GM23248 (cell line): ENCODE results near the gene SLC39A6. TPM values are rescaled to one million over a fixed set of nuclear protein-coding genes. Genes with fewer than 3 reads are reported as not detected.

Source experiments
- DNase-seq: peaks from one replicate; pipeline ENCODE4 v3.0.0-alpha.2; 2015
- H2AFZ ChIP-seq: fragments of 200-600 bp; sonication (generic); 2 replicates; pipeline ENCODE4 v1.6.1; 2016; ENCODE audit warnings: antibody characterized with exemption
- H3F3A ChIP-seq: fragments of 200-600 bp; sonication (generic); 2 replicates; pipeline ENCODE4 v1.6.1; 2016; ENCODE audit warnings: mild to moderate bottlenecking, antibody characterized with exemption, mixed run types; ENCODE audit not compliant: insufficient read depth
- H3K27ac ChIP-seq: fragments of 200-600 bp; sonication (generic); 2 replicates; pipeline ENCODE4 v1.5.1; 2016; ENCODE audit warnings: mild to moderate bottlenecking
- H3K27me3 ChIP-seq: fragments of 200-600 bp; sonication (generic); replicated peaks from 2 replicates; pipeline ENCODE4 v1.6.1; 2016; ENCODE audit warnings: mild to moderate bottlenecking; ENCODE audit not compliant: insufficient read depth
- H3K36me3 ChIP-seq: fragments of 200-600 bp; sonication (generic); 2 replicates; pipeline ENCODE4 v1.6.1; 2016; ENCODE audit warnings: low read depth, mild to moderate bottlenecking
- H3K4me1 ChIP-seq: fragments of 200-600 bp; sonication (generic); 2 replicates; pipeline ENCODE4 v1.6.1; 2016; ENCODE audit warnings: mild to moderate bottlenecking; ENCODE audit not compliant: insufficient read depth
- H3K4me2 ChIP-seq: fragments of 200-600 bp; sonication (generic); one replicate; pipeline ENCODE4 v1.6.1; 2016; ENCODE audit warnings: mild to moderate bottlenecking; ENCODE audit not compliant: unreplicated experiment
- H3K4me3 ChIP-seq: fragments of 200-600 bp; sonication (generic); 2 replicates; pipeline ENCODE4 v1.5.1; 2016; ENCODE audit warnings: mild to moderate bottlenecking
- H3K79me2 ChIP-seq: fragments of 200-600 bp; sonication (generic); 2 replicates; pipeline ENCODE4 v1.6.1; 2016; ENCODE audit warnings: mild to moderate bottlenecking; ENCODE audit not compliant: insufficient read depth
- H3K9ac ChIP-seq: fragments of 200-600 bp; sonication (generic); 2 replicates; pipeline ENCODE4 v1.6.1; 2016; ENCODE audit warnings: mild to moderate bottlenecking
- H3K9me2 ChIP-seq: fragments of 200-600 bp; sonication (generic); 2 replicates; pipeline ENCODE4 v1.6.1; 2016; ENCODE audit warnings: mixed run types, mild to moderate bottlenecking, moderate library complexity; ENCODE audit not compliant: insufficient read depth
- H3K9me3 ChIP-seq: fragments of 200-600 bp; sonication (generic); one replicate; pipeline ENCODE4 v1.6.1; 2017; ENCODE audit warnings: low read depth
- H4K20me1 ChIP-seq: fragments of 200-600 bp; sonication (generic); 2 replicates; pipeline ENCODE4 v1.6.0; 2016; ENCODE audit not compliant: insufficient read depth
- EZH2 ChIP-seq: fragments of 200-600 bp; sonication (generic); IDR thresholded peaks from 2 replicates; pipeline ENCODE4 v1.6.1; 2018; ENCODE audit warnings: antibody characterized with exemption, mild to moderate bottlenecking; ENCODE audit not compliant: insufficient read depth, poor library complexity, severe bottlenecking
- EZH2phosphoT487 ChIP-seq: fragments of 200-600 bp; sonication (generic); IDR thresholded peaks from 2 replicates; pipeline ENCODE4 v1.6.1; 2018; ENCODE audit warnings: antibody characterized with exemption, moderate library complexity, mild to moderate bottlenecking, low read depth; ENCODE audit not compliant: insufficient read depth
- WGBS, 2 experiments: methylation state at CpG; one replicate each; pipeline ENCODE4 v1.1.6; 2015 to 2017; ENCODE audit warnings: low lambda C conversion rate in 2 of 2, low coverage in 1 of 2; ENCODE audit errors: missing lambda C conversion rate in 2 of 2; 5-methylcytosine and 5-hydroxymethylcytosine counted together
- in situ Hi-C: fragments of 300-500 bp; cut with MboI; formaldehyde crosslinking; loops from 2 replicates; pipeline ENCODE4 v1.15.0; 2020
- polyA plus RNA-seq: library from polyadenylated mRNA; unstranded; fragments of >200 nt; fragmentation: Nextera tagmentation; extraction: Ambion mirVana; gene quantifications from 2 replicates; pipeline ENCODE4 v1.2.1, GENCODE V29; 2016
- total RNA-seq: library from RNA; depleted of rRNA; stranded (reverse); fragments of >200 nt; shearing (Covaris generic); gene quantifications from 2 replicates; pipeline ENCODE4 v1.2.3, GENCODE V29; 2014

The SLC39A6 gene
- total and polyA plus RNA-seq, 2 experiments from 2014 or later = 80.5 to 115 TPM

DNA sequence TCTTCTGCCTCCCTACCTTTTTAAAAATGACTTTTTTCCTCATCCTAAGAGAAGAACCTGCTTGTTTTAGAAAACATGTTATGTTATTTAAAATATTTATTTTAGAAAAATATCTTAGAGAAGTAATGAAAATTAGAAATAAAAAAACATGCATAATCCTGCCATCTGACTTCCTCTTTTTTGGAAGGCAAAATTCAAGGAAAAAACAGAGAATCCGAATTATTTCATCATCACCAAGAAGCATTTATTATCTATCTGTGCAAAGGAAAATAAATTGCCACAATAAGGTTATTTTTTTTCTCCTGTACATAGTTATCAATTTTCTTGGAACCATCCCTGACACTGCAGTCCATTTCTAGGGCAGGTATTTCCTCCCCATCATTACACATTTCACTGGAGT lies 14.4 kb downstream of the SLC39A6 start:
- Histone ChIP-seq H3K79me2 (no peaks in the 10 kb centered on the region), H3K4me3 (no peak overlapping the region), H3K9ac (no peak overlapping the region), H2AFZ (no peak overlapping the region), H3F3A (no peaks in the 10 kb centered on the region), H3K36me3 (peaks cover 44% of the 10 kb centered on the region), H3K9me2 (no peaks in the 10 kb centered on the region), H3K27me3 (no peaks in the 10 kb centered on the region), H3K4me2 (no peak overlapping the region), H3K9me3 (no peaks in the 10 kb centered on the region), H3K27ac (no peak overlapping the region), H3K4me1 (no peaks in the 10 kb centered on the region), H4K20me1 (no peaks in the 10 kb centered on the region)
- WGBS, 2 experiments = 52 to 69% methylated on average over 1 of the region's 1 CpG
- no peak for DNase-seq
- in situ Hi-C loops = no loop called here
- TF ChIP-seq EZH2phosphoT487 (no peak), EZH2 (no peak)

DNA sequence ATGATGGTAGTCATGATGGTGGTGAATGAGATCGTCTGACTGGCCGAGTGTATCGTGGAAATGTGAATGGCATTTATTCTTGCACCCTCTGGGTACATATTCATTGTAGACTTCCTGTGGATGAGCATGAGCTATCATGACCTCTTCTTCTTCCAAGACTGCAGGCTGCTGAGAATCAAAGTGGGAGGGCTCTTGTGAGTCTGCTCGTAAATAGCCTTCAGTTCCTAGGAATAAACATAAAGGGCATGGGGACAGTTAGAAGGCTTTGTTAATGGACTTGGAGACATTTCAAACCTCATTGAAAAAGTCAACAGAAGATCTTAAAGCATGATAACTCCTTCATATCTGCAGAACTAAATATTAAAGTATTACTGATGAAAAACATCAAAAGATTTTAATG lies 14.9 kb downstream of the SLC39A6 start:
- WGBS, 2 experiments = 83 to 86% methylated on average over 4 of the region's 4 CpGs
- H2AFZ ChIP-seq = no peak overlapping the region
- no peak overlapping the region for H3K4me3 ChIP-seq
- no peak overlapping the region for H3K27ac ChIP-seq
- no peak overlapping the region for H3K9ac ChIP-seq
- no peaks in the 10 kb centered on the region for H3K9me2 ChIP-seq
- H3K4me2 ChIP-seq = no peak overlapping the region
- no peaks in the 10 kb centered on the region for H3F3A ChIP-seq
- no peaks in the 10 kb centered on the region for H3K9me3 ChIP-seq
- peaks cover 47% of the 10 kb centered on the region for H3K36me3 ChIP-seq
- in situ Hi-C loops = no loop called here
- TF ChIP-seq EZH2phosphoT487 (no peak), EZH2 (no peak)
- H3K27me3 ChIP-seq = no peaks in the 10 kb centered on the region
- no peaks in the 10 kb centered on the region for H3K4me1 ChIP-seq
- H4K20me1 ChIP-seq = no peaks in the 10 kb centered on the region
- DNase-seq = no peak
- no peaks in the 10 kb centered on the region for H3K79me2 ChIP-seq

DNA sequence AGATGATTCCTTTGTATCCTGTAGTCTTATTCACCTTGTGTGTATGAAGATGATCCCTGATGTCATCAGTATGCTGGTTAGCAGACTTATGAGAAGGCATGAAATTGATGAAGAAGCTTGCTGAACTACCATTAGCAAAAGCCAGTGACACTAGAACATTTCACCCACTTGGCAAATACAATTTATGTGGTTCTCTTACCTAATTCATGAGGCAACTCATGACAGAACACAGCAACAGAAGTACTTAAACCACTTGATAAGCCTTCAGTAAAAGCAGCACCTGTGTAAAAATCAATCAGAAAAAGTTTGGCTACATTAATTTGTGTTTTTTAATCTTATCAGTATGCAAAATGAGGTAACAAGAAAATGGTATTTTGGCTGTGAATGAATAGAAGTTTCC lies 16.8 kb downstream of the SLC39A6 start:
- Histone ChIP-seq H3K4me1 (no peaks in the 10 kb centered on the region), H2AFZ (no peak overlapping the region), H3K9ac (no peak overlapping the region), H3K79me2 (no peaks in the 10 kb centered on the region), H3K9me3 (no peaks in the 10 kb centered on the region), H4K20me1 (no peaks in the 10 kb centered on the region), H3K36me3 (peaks cover 47% of the 10 kb centered on the region), H3K27ac (no peak overlapping the region), H3F3A (no peaks in the 10 kb centered on the region), H3K4me3 (no peak overlapping the region), H3K27me3 (no peaks in the 10 kb centered on the region), H3K4me2 (no peak overlapping the region), H3K9me2 (no peaks in the 10 kb centered on the region)
- DNase-seq = no peak
- in situ Hi-C loops = no loop called here
- TF ChIP-seq EZH2phosphoT487 = no peak
- TF ChIP-seq EZH2 = no peak

DNA sequence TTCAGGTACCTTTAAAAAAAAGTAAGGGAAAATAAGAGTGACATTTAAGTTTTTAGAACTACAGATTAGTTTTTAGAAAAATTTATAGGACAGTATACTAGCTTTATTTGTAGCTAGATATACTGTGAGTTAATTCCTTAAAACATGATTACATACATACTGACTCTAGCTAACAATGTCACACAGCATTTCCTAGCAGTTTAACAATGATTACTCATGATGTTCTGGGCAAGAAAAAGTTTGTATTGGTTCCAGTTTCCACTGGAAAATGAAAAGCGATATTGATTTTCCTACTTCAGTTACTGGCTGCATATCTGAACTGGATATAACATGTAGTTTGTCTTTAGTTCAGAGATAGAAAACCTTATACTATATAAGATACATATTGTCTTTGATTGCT lies 19.4 kb downstream of the SLC39A6 start:
- Histone ChIP-seq H3K36me3 (peaks cover 40% of the 10 kb centered on the region), H3K9ac (no peak overlapping the region), H3K9me2 (no peaks in the 10 kb centered on the region), H3K4me1 (no peaks in the 10 kb centered on the region), H3K4me2 (no peak overlapping the region), H3K4me3 (no peak overlapping the region), H3F3A (no peaks in the 10 kb centered on the region), H3K27me3 (no peaks in the 10 kb centered on the region), H4K20me1 (no peaks in the 10 kb centered on the region), H3K27ac (no peak overlapping the region), H3K79me2 (no peaks in the 10 kb centered on the region), H2AFZ (no peak overlapping the region), H3K9me3 (no peaks in the 10 kb centered on the region)
- no peak for DNase-seq
- TF ChIP-seq EZH2phosphoT487 = no peak
- no peak for TF ChIP-seq EZH2
- 30 to 43% methylated on average over 1 of the region's 1 CpG for WGBS, 2 experiments
- in situ Hi-C loops = no loop called here

DNA sequence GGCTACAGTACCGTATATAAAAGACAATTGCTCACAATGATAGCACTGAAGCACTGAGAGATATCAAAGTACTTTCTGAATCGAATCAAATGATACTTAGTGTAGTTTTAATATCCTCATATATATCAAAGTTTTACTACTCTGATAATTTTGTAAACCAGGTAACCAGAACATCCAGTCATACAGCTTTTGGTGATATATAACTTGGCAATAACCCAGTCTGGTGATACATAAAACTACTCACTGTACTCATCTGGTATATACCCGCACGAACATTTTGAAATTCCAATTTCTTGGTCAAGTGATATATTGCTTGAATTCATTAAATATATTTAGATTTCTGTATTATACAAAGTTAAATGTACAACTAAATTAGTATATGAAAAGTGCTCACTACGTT lies 20.5 kb downstream of the SLC39A6 start:
- H3K9me2 ChIP-seq = no peaks in the 10 kb centered on the region

More for the DNA sequence above, 20.5 kb downstream of the SLC39A6 start:
- Histone ChIP-seq H3K4me1 (no peaks in the 10 kb centered on the region), H4K20me1 (no peaks in the 10 kb centered on the region), H3K4me3 (no peak overlapping the region), H3K4me2 (no peak overlapping the region), H3F3A (no peaks in the 10 kb centered on the region), H3K27ac (no peak overlapping the region), H3K79me2 (no peaks in the 10 kb centered on the region), H3K9ac (no peak overlapping the region), H3K36me3 (peaks cover 34% of the 10 kb centered on the region), H2AFZ (no peak overlapping the region), H3K9me3 (no peaks in the 10 kb centered on the region), H3K27me3 (no peaks in the 10 kb centered on the region)
- TF ChIP-seq EZH2 = no peak
- TF ChIP-seq EZH2phosphoT487 = no peak
- WGBS, 2 experiments = 98% methylated on average over 5 of the region's 5 CpGs
- in situ Hi-C loops = no loop called here
- no peak for DNase-seq
